WTC11 (cell line): Measurements from ENCODE around the gene C17orf75. TPM values are rescaled to one million over a fixed set of nuclear protein-coding genes. Genes with fewer than 3 reads are reported as not detected.
A peak's percentile ranks its signal among the peaks of the same experiment; 100 is the strongest.

Experiments
- ATAC-seq: fragments of 200-7000 bp; cut with Tn5 transposase; 2 replicates; pipeline ENCODE4 v1.10.0; 2021; ENCODE audit warnings: mild to moderate bottlenecking, moderate library complexity
- CTCF ChIA-PET: fragments of 300-600 bp; sonication (Branson Sonifier 250); formaldehyde crosslinking; loops from one replicate; lab custom pipeline; 2021; ENCODE audit warnings: antibody characterized with exemption; lab: Charles Lee
- POLR2A ChIA-PET: fragments of 350-600 bp; sonication (Branson Sonifier 250); formaldehyde crosslinking; loops from one replicate; lab custom pipeline; 2021; ENCODE audit warnings: antibody characterized with exemption; lab: Charles Lee
- DNase-seq: peaks from one replicate; pipeline ENCODE4 v3.0.0; 2021; ENCODE audit warnings: low spot score
- H3K27ac Mint-ChIP-seq: 2 replicates; pipeline ENCODE4 v1.8.0; 2021; ENCODE audit warnings: mixed read lengths
- H3K27me3 Mint-ChIP-seq: 2 replicates; pipeline ENCODE4 v1.8.0; 2021; ENCODE audit warnings: low read depth, mild to moderate bottlenecking, moderate library complexity, mixed read lengths
- H3K36me3 Mint-ChIP-seq: 2 replicates; pipeline ENCODE4 v1.8.0; 2021; ENCODE audit warnings: mixed read lengths
- H3K4me1 Mint-ChIP-seq: 2 replicates; pipeline ENCODE4 v1.8.0; 2022; ENCODE audit warnings: mixed read lengths
- H3K4me3 Mint-ChIP-seq: 2 replicates; pipeline ENCODE4 v1.8.0; 2021; ENCODE audit warnings: mild to moderate bottlenecking, moderate library complexity, mixed read lengths
- H3K9me3 Mint-ChIP-seq: 2 replicates; pipeline ENCODE4 v1.8.0; 2021; ENCODE audit warnings: mixed read lengths
- ELF4 ChIP-seq: sonication (generic); formaldehyde crosslinking; IDR thresholded peaks from 2 replicates; pipeline ENCODE4 v1.8.1; 2022; ENCODE audit warnings: low read depth, mild to moderate bottlenecking, moderate library complexity, missing genetic modification reagents
- EMX1 ChIP-seq: fragments of 250-450 bp; sonication (Bioruptor Pico); IDR thresholded peaks from 2 replicates; pipeline ENCODE4 v1.8.0; 2021; ENCODE audit warnings: mild to moderate bottlenecking
- IRF1 ChIP-seq: sonication (generic); formaldehyde crosslinking; IDR thresholded peaks from 2 replicates; pipeline ENCODE4 v1.8.0; 2023; ENCODE audit warnings: missing genetic modification reagents
- JUN ChIP-seq: sonication (generic); formaldehyde crosslinking; IDR thresholded peaks from 2 replicates; pipeline ENCODE4 v1.8.0; 2023; ENCODE audit warnings: mild to moderate bottlenecking, missing genetic modification reagents
- NR2C2 ChIP-seq: sonication (generic); formaldehyde crosslinking; IDR thresholded peaks from 2 replicates; pipeline ENCODE4 v1.8.0; 2022; ENCODE audit warnings: mild to moderate bottlenecking, missing genetic modification reagents
- NR3C1 ChIP-seq: sonication (generic); formaldehyde crosslinking; conservative IDR thresholded peaks from 2 replicates; pipeline ENCODE4 v1.8.1; 2023; ENCODE audit warnings: low read depth, mild to moderate bottlenecking, missing genetic modification reagents
- RORB ChIP-seq: fragments of 250-450 bp; sonication (Bioruptor Pico); IDR thresholded peaks from 2 replicates; pipeline ENCODE4 v1.9.0; 2021; ENCODE audit warnings: mild to moderate bottlenecking
- SMAD3 ChIP-seq: sonication (generic); formaldehyde crosslinking; IDR thresholded peaks from 2 replicates; pipeline ENCODE4 v1.8.0; 2022; ENCODE audit warnings: missing genetic modification reagents, mild to moderate bottlenecking, borderline replicate concordance
- SP1 ChIP-seq: sonication (generic); formaldehyde crosslinking; conservative IDR thresholded peaks from 2 replicates; pipeline ENCODE4 v1.8.1; 2022; ENCODE audit warnings: missing genetic modification reagents
- TEAD1 ChIP-seq: sonication (generic); formaldehyde crosslinking; IDR thresholded peaks from 2 replicates; pipeline ENCODE4 v1.8.0; 2022; ENCODE audit warnings: mild to moderate bottlenecking, missing genetic modification reagents
- USF2 ChIP-seq: sonication (generic); formaldehyde crosslinking; IDR thresholded peaks from 2 replicates; pipeline ENCODE4 v1.8.1; 2023; ENCODE audit warnings: mild to moderate bottlenecking, missing genetic modification reagents, moderate library complexity
- ZNF121 ChIP-seq: sonication (generic); formaldehyde crosslinking; IDR thresholded peaks from 2 replicates; pipeline ENCODE4 v1.8.0; 2023; ENCODE audit warnings: missing genetic modification reagents
- ZNF232 ChIP-seq: sonication (generic); formaldehyde crosslinking; IDR thresholded peaks from 2 replicates; pipeline ENCODE4 v1.8.0; 2022; ENCODE audit warnings: mild to moderate bottlenecking, missing genetic modification reagents
- ZNF671 ChIP-seq: fragments of 250-450 bp; sonication (Bioruptor Pico); IDR thresholded peaks from 2 replicates; pipeline ENCODE4 v1.8.0; 2021; ENCODE audit warnings: mild to moderate bottlenecking
- total RNA-seq: library from RNA; stranded (reverse); gene quantifications from 3 replicates; pipeline ENCODE4 v1.2.3, GENCODE V29; 2021
- TF ChIP-seq, protein P1 (sequence below): sonication (generic); formaldehyde crosslinking; IDR thresholded peaks from 2 replicates; pipeline ENCODE4 v1.8.1; 2023; ENCODE audit warnings: mild to moderate bottlenecking, missing genetic modification reagents, moderate library complexity
- TF ChIP-seq, protein P2 (sequence below): fragments of 250-450 bp; sonication (Bioruptor Pico); conservative IDR thresholded peaks from 2 replicates; pipeline ENCODE4 v1.9.0; 2021; ENCODE audit warnings: mild to moderate bottlenecking
- TF ChIP-seq, protein P3 (sequence below): fragments of 250-450 bp; sonication (Bioruptor Pico); IDR thresholded peaks from 2 replicates; pipeline ENCODE4 v1.9.0; 2021; ENCODE audit warnings: mild to moderate bottlenecking
- TF ChIP-seq, protein P4 (sequence below): sonication (generic); formaldehyde crosslinking; conservative IDR thresholded peaks from 2 replicates; pipeline ENCODE4 v1.8.1; 2022; ENCODE audit warnings: mild to moderate bottlenecking, missing genetic modification reagents
- TF ChIP-seq, protein P5 (sequence below): sonication (generic); formaldehyde crosslinking; IDR thresholded peaks from 2 replicates; pipeline ENCODE4 v1.8.0; 2022; ENCODE audit warnings: mild to moderate bottlenecking, missing genetic modification reagents
- TF ChIP-seq, protein P6 (sequence below): sonication (generic); formaldehyde crosslinking; IDR thresholded peaks from 2 replicates; pipeline ENCODE4 v1.8.1; 2022; ENCODE audit warnings: mild to moderate bottlenecking, moderate library complexity, missing genetic modification reagents

The C17orf75 gene
- total RNA-seq, 1 experiment from 2014 or later = 35.5 TPM

- no peak overlapping the region for H3K27ac Mint-ChIP-seq
- no peak overlapping the region for H3K4me3 Mint-ChIP-seq
Measured at GRCh38 chr17:32281011-32281451, 60.9 kb downstream of the C17orf75 start.

GRCh38 chr17:32279891-32280716 is 61.9 kb downstream of the C17orf75 start:
- Mint-ChIP-seq H3K27ac (peak overlapping the region; percentile 49; the same call in 1 of the 2 replicates), H3K9me3 (no peaks in the 10 kb centered on the region), H3K4me1 (peaks cover 58% of the 10 kb centered on the region), H3K4me3 (peak overlapping the region; percentile 41), H3K36me3 (no peaks in the 10 kb centered on the region), H3K27me3 (peaks cover 5% of the 10 kb centered on the region; the same call in 1 of the 2 replicates)
- ATAC-seq = peak; percentile 68
- POLR2A ChIA-PET = interaction anchor here (0.8 to 1.3 kb wide), 5 partner anchors 9 to 28 kb away, joined by 3 to 4 read pairs (median 3); no protein-coding TSS in a partner anchor
- peak; percentile 76 for DNase-seq
- CTCF ChIA-PET = interaction anchor here (0.7 to 3.7 kb wide), 17 partner anchors 9 to 203 kb away, joined by 3 to 28 read pairs (median 5); partner anchors contain the start of genes PSMD11 and RHBDL3
- TF ChIP-seq ZNF121 (CRISPR knock-in tag) (no peak), JUN (CRISPR knock-in tag) (no peak), SMAD3 (CRISPR knock-in tag) (no peak), NR2C2 (CRISPR knock-in tag) (no peak), NR3C1 (CRISPR knock-in tag) (no peak), TEAD1 (CRISPR knock-in tag) (peak; percentile 55; the same call in 1 of the 2 replicates), SP1 (CRISPR knock-in tag) (0 out of 2 replicates have a peak, but pooled peaks have one; percentile 35), EMX1 (CRISPR knock-in tag) (no peak), USF2 (CRISPR knock-in tag) (no peak), ZNF671 (CRISPR knock-in tag) (no peak), ZNF232 (no peak), RORB (CRISPR knock-in tag) (no peak), ELF4 (CRISPR knock-in tag) (no peak), IRF1 (CRISPR knock-in tag) (no peak)
- TF ChIP-seq, protein P1, sequence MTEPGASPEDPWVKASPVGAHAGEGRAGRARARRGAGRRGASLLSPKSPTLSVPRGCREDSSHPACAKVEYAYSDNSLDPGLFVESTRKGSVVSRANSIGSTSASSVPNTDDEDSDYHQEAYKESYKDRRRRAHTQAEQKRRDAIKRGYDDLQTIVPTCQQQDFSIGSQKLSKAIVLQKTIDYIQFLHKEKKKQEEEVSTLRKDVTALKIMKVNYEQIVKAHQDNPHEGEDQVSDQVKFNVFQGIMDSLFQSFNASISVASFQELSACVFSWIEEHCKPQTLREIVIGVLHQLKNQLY (CRISPR knock-in tag) = no peak
- TF ChIP-seq, protein P2, sequence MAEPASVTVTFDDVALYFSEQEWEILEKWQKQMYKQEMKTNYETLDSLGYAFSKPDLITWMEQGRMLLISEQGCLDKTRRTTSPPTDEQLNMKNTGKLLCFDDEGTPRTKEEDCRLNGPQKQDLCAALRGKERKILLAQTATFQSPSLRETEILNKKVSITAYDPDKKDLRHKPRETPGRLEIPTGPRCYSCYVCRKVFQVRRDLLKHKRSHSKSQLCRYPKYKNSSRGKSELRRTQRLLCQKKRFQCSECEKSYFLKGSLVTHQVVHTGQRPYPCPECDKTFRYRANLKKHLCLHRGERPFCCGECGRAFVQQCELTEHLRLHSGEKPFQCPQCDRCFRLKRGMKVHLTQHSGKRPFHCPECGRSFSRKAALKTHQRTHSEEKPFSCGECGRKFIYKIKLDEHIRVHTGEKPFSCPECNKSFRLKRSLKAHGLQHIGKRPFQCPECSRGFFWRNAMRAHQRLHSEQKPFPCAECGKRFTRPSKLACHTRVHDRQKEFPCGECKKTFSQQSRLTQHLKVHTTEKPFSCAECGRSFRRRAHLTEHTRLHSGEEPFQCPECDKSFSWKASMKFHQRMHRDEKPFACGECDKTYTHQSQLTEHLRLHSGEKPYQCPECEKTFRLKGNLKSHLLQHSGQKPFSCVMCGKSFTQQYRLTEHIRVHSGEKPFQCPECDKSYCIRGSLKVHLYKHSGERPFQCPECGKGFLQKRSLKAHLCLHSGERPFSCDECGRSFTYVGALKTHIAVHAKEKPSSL (CRISPR knock-in tag) = no peak
- TF ChIP-seq, protein P3, sequence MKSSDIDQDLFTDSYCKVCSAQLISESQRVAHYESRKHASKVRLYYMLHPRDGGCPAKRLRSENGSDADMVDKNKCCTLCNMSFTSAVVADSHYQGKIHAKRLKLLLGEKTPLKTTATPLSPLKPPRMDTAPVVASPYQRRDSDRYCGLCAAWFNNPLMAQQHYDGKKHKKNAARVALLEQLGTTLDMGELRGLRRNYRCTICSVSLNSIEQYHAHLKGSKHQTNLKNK (CRISPR knock-in tag) = no peak
- TF ChIP-seq, protein P4, sequence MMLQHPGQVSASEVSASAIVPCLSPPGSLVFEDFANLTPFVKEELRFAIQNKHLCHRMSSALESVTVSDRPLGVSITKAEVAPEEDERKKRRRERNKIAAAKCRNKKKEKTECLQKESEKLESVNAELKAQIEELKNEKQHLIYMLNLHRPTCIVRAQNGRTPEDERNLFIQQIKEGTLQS (CRISPR knock-in tag) = no peak
- TF ChIP-seq, protein P5, sequence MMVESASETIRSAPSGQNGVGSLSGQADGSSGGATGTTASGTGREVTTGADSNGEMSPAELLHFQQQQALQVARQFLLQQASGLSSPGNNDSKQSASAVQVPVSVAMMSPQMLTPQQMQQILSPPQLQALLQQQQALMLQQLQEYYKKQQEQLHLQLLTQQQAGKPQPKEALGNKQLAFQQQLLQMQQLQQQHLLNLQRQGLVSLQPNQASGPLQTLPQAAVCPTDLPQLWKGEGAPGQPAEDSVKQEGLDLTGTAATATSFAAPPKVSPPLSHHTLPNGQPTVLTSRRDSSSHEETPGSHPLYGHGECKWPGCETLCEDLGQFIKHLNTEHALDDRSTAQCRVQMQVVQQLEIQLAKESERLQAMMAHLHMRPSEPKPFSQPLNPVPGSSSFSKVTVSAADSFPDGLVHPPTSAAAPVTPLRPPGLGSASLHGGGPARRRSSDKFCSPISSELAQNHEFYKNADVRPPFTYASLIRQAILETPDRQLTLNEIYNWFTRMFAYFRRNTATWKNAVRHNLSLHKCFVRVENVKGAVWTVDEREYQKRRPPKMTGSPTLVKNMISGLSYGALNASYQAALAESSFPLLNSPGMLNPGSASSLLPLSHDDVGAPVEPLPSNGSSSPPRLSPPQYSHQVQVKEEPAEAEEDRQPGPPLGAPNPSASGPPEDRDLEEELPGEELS (CRISPR knock-in tag) = 0 out of 2 replicates have a peak, but pooled peaks have one; percentile 12
- TF ChIP-seq, protein P6, sequence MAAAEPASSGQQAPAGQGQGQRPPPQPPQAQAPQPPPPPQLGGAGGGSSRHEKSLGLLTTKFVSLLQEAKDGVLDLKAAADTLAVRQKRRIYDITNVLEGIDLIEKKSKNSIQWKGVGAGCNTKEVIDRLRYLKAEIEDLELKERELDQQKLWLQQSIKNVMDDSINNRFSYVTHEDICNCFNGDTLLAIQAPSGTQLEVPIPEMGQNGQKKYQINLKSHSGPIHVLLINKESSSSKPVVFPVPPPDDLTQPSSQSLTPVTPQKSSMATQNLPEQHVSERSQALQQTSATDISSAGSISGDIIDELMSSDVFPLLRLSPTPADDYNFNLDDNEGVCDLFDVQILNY (CRISPR knock-in tag) = 0 out of 2 replicates have a peak, but pooled peaks have one; percentile 37

More at GRCh38 chr17:32281011-32281451, 60.9 kb downstream of the C17orf75 start:
- Mint-ChIP-seq H3K36me3 (no peaks in the 10 kb centered on the region), H3K4me1 (peaks cover 51% of the 10 kb centered on the region), H3K27me3 (peaks cover 5% of the 10 kb centered on the region; the same call in 1 of the 2 replicates), H3K9me3 (no peaks in the 10 kb centered on the region)
- ChIA-PET POLR2A (no interaction called here), CTCF (interaction anchor here (0.6 to 3.7 kb wide), 11 partner anchors 9 to 202 kb away, joined by 3 to 28 read pairs (median 4); partner anchors contain the start of gene RHBDL3)
- peak; percentile 67 for DNase-seq
- peak; percentile 34 for ATAC-seq
- TF ChIP-seq, protein P4 (CRISPR knock-in tag) = no peak
- TF ChIP-seq ZNF121 (CRISPR knock-in tag) = peak; percentile 52; the same call in 1 of the 2 replicates
